HEK293T (cell line): ENCODE data around the gene ANAPC15.

Source experiments
- CTCF ChIA-PET: fragments of 350-600 bp; formaldehyde crosslinking; extraction: SDS; loops from one replicate; lab custom pipeline; 2021; ENCODE audit warnings: antibody characterized with exemption, inconsistent platforms; lab: Yijun Ruan, JAX
- POLR2A ChIA-PET: fragments of 350-600 bp; formaldehyde crosslinking; extraction: SDS; loops from one replicate; lab custom pipeline; 2020; ENCODE audit warnings: antibody characterized with exemption, inconsistent platforms; lab: Yijun Ruan, JAX
- DNase-seq: peaks from one replicate; pipeline ENCODE4 v3.0.0; 2012; ENCODE audit warnings: mixed read lengths; ENCODE audit errors: extremely low spot score
- ARNT ChIP-seq: fragments of 450-650 bp; IDR thresholded peaks from 2 replicates; pipeline ENCODE4 v1.6.1; 2017; ENCODE audit warnings: mild to moderate bottlenecking
- BHLHE40 ChIP-seq: fragments of 450-650 bp; IDR thresholded peaks from 2 replicates; pipeline ENCODE4 v1.6.1; 2016; ENCODE audit warnings: mild to moderate bottlenecking, moderate library complexity, borderline replicate concordance
- CTBP1 ChIP-seq: fragments of 450-650 bp; IDR thresholded peaks from 2 replicates; pipeline ENCODE4 v1.6.1; 2016; ENCODE audit warnings: borderline replicate concordance
- ELF4 ChIP-seq: fragments of 450-650 bp; IDR thresholded peaks from 2 replicates; pipeline ENCODE4 v1.6.1; 2017; ENCODE audit warnings: antibody characterized with exemption
- FOXA1 ChIP-seq: fragments of 450-650 bp; IDR thresholded peaks from 2 replicates; pipeline ENCODE4 v1.6.1; 2016; ENCODE audit warnings: mild to moderate bottlenecking
- FOXK2 ChIP-seq: fragments of 450-650 bp; IDR thresholded peaks from 2 replicates; pipeline ENCODE4 v1.6.1; 2016; ENCODE audit warnings: mild to moderate bottlenecking
- FOXM1 ChIP-seq: fragments of 450-650 bp; IDR thresholded peaks from 2 replicates; pipeline ENCODE4 v1.6.1; 2017; ENCODE audit warnings: mild to moderate bottlenecking, borderline replicate concordance
- HDGF ChIP-seq: fragments of 450-650 bp; IDR thresholded peaks from 2 replicates; pipeline ENCODE4 v1.6.1; 2017; ENCODE audit warnings: antibody characterized with exemption, borderline replicate concordance
- L3MBTL2 ChIP-seq: fragments of 450-650 bp; conservative IDR thresholded peaks from 2 replicates; pipeline ENCODE4 v1.6.1; 2016; ENCODE audit warnings: mild to moderate bottlenecking
- LEF1 ChIP-seq: fragments of 450-650 bp; IDR thresholded peaks from 2 replicates; pipeline ENCODE4 v1.6.1; 2017; ENCODE audit warnings: mild to moderate bottlenecking, borderline replicate concordance
- NFRKB ChIP-seq: fragments of 450-650 bp; IDR thresholded peaks from 2 replicates; pipeline ENCODE4 v1.6.1; 2016; ENCODE audit warnings: mild to moderate bottlenecking, moderate library complexity
- SP1 ChIP-seq: fragments of 450-650 bp; IDR thresholded peaks from 2 replicates; pipeline ENCODE4 v1.6.1; 2017
- SUZ12 ChIP-seq: fragments of 450-650 bp; IDR thresholded peaks from 2 replicates; pipeline ENCODE4 v1.6.1; 2016; ENCODE audit warnings: mild to moderate bottlenecking
- TARDBP ChIP-seq: fragments of 450-650 bp; IDR thresholded peaks from 2 replicates; pipeline ENCODE4 v1.6.1; 2016
- ZNF384 ChIP-seq: fragments of 450-650 bp; IDR thresholded peaks from 2 replicates; pipeline ENCODE4 v1.6.1; 2016
- TF ChIP-seq, protein P1 (sequence below): fragments of 450-650 bp; IDR thresholded peaks from 2 replicates; pipeline ENCODE4 v1.6.1; 2016

ANAPC15 gene

DNA sequence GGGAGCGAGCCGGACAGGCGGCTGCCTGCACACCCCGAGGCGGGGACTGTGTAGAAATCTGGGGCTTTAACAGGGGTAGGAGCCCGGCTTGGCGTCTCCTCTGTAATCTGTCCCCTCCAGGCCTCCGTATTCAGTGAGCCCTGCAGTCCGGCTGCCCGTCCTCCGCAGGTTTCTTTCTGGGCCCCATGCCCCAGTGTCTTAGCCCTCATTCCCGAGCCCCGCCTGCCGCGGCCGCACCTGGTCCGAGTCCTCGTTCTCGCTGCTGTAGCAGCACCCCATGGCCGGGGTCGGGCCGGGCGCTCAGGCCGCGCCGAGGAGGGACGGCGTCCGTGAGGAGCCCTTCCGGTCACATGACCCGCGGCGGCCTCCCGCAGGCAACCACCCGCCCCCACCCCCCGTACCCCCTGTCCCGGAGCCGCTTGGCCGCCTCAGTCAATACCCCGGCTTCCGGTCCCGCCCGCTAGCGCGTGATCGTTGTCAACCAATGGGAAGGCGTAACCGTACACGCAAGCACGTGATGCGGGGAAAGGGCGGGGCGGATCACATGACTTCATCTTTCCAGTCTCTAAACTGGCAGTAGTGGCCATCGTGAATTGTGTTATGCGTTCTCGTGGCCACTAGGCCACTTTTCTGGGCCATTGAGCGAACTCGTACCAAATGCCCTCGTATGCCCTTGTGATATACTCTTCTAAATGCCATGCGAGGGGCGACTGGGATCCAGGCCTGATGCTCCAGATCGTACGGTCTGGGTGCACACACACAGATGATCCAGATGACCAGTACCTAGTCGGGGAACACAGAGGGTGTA, 9.3 kb downstream of the ANAPC15 start, which contains the start of gene LAMTOR1:
TSS of gene LAMTOR1 (minus strand) at position 352 of the 808 bp plus-strand sequence. CDS start at position 279, 73 bp downstream.
- POLR2A ChIA-PET: interaction anchor here (1.0 to 1.2 kb wide), 2 partner anchors 9 to 10 kb away, joined by 4 read pairs; partner anchors contain the start of gene ANAPC15
- no peak for TF ChIP-seq CTBP1
- TF ChIP-seq ELF4: peak; percentile 59
- TF ChIP-seq FOXM1: no peak
- TF ChIP-seq L3MBTL2: peak; percentile 95
- CTCF ChIA-PET: no interaction called here
- DNase-seq: peak; percentile 95

DNA sequence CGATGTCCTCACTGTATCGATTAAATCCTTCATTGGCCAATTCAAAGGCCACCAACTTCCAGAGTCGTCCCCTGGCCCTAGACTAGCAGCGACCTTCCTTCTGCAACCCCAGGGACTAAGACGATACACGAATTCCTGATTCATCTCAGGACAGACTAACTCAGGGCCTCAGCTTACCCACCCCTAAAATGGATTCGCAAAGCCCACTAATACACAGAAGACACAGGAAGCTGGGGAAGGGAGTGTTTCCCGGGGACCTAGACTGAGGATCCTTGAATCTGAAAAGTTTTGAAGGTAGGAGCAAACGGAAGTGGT, 9.9 kb downstream of the ANAPC15 start:
- no peak for DNase-seq
- CTCF ChIA-PET: no interaction called here
- POLR2A ChIA-PET: interaction anchor here (0.6 to 1.0 kb wide), 2 partner anchors 10 to 37 kb away, joined by 3 to 4 read pairs; partner anchors contain the start of gene ANAPC15

DNA sequence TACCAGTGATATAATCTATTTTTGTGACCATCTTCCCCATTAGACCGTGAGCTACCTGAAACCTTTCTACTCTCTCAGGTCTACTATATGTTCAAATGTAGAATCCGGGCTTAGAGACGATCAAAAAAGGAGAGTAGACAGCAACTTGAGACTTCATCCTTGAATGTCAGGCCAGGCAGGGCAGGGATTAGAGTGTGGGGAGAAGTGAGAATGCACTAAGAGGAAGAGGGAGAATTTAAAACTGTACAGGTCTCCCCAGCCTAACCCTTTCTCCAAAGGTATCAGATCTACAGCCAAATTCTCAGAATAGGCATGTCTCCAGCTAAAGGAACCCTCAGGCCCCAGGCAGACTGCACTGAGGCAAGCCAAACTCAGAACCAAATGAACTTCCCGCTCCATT, 10.3 kb downstream of the ANAPC15 start:
- ChIA-PET CTCF (no interaction called here), POLR2A (interaction anchor here (0.6 to 1.0 kb wide), 2 partner anchors 10 to 36 kb away, joined by 3 to 4 read pairs; partner anchors contain the start of gene ANAPC15)
- no peak for DNase-seq
- TF ChIP-seq NFRKB (no peak), SUZ12 (no peak), LEF1 (no peak), SP1 (no peak), FOXM1 (no peak), ELF4 (no peak), CTBP1 (no peak), ZNF384 (no peak), ARNT (no peak), L3MBTL2 (no peak), FOXA1 (no peak), FOXK2 (no peak), TARDBP (no peak), HDGF (no peak)
- TF ChIP-seq, protein P1, sequence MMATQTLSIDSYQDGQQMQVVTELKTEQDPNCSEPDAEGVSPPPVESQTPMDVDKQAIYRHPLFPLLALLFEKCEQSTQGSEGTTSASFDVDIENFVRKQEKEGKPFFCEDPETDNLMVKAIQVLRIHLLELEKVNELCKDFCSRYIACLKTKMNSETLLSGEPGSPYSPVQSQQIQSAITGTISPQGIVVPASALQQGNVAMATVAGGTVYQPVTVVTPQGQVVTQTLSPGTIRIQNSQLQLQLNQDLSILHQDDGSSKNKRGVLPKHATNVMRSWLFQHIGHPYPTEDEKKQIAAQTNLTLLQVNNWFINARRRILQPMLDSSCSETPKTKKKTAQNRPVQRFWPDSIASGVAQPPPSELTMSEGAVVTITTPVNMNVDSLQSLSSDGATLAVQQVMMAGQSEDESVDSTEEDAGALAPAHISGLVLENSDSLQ: no peak

More for the DNA sequence above, 9.9 kb downstream of the ANAPC15 start:
- no peak for TF ChIP-seq SP1
- TF ChIP-seq ZNF384: no peak
- no peak for TF ChIP-seq NFRKB
- TF ChIP-seq TARDBP: no peak
- TF ChIP-seq HDGF: no peak
- TF ChIP-seq LEF1: no peak
- no peak for TF ChIP-seq BHLHE40
- TF ChIP-seq FOXK2: no peak
- TF ChIP-seq FOXM1: no peak
- TF ChIP-seq, protein P1: no peak
- no peak for TF ChIP-seq CTBP1
- TF ChIP-seq ARNT: no peak
- TF ChIP-seq FOXA1: no peak
- TF ChIP-seq ELF4: no peak
- TF ChIP-seq L3MBTL2: no peak

DNA sequence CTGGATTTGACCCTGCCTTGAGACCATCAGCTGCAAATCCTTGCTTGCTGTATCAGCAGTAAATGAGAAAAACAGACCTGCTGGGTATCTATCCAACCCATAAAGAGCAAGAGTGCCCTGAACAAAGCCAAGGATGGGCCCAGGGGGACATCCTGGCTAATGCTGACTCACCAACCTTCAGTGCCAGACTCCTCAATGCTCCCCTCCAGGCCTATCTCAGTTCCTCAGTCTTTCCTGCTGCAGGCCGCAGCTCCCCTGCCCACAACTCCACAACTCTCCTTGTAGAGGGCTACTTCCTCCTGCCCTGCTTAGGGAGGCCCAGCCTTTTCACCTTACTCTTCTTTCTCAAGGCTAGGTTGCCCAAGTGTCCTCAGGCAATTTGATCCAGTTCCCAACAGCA, 12.0 kb downstream of the ANAPC15 start:
- no peak for DNase-seq
- ChIA-PET CTCF (interaction anchor here (0.8 to 1.0 kb wide), 2 partner anchors 43 to 76 kb away, joined by 3 to 4 read pairs; no protein-coding TSS in a partner anchor), POLR2A (interaction anchor here (1.1 to 1.7 kb wide), 2 partner anchors 11 to 12 kb away, joined by 5 to 6 read pairs; partner anchors contain the start of gene ANAPC15)
- TF ChIP-seq ZNF384 (no peak), ELF4 (no peak), SP1 (no peak), L3MBTL2 (no peak), CTBP1 (no peak), LEF1 (no peak), FOXA1 (no peak)

DNA sequence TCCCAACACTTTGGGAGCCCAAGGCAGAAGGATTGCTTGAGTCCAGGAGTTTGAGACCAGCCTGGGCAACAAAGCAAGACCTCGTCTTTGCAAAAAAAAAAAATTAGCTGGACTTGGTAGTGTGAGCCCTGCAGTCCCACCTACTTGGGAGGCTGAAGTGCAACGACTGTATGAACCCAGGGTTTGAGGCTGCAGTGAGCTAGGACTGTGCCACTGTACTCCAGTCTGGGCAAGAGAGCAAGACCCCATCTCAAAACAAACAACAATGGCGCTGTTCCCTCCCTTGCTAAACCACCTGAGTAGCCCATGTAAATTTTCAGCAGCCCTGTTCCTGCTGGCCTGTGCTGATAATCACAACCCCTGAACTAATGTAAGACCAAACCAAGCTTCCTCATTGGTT, 12.5 kb downstream of the ANAPC15 start:
- no peak for TF ChIP-seq FOXK2
- no peak for DNase-seq
- ChIA-PET POLR2A (interaction anchor here (1.1 to 1.7 kb wide), 2 partner anchors 11 to 12 kb away, joined by 5 to 6 read pairs; partner anchors contain the start of gene ANAPC15), CTCF (interaction anchor here (0.8 kb wide), 1 partner anchor 75 kb away, joined by 4 read pairs; no protein-coding TSS in a partner anchor)

DNA sequence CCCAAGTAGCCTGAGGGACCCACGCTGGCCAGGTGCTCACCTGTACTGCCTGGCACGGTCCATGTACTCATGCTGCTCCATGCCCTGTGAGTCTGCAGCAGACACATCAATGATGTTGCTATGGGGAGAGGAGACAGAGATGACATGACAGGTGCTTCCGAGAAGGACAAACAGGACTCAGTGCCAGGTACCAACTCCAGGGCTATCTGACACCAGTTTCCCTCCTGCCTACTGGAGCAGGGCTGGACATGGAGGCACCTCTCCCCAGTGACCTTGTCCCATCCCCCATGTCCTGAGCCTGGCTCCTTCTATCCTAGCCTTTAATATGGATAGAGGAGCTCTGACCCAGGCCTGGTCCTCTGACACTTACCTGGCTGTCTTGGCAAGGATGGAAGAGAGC, 13.8 kb downstream of the ANAPC15 start:
- CTCF ChIA-PET: no interaction called here

More for the DNA sequence above, 13.8 kb downstream of the ANAPC15 start:
- POLR2A ChIA-PET: no interaction called here
- DNase-seq: no peak
- TF ChIP-seq ARNT (no peak), CTBP1 (no peak), FOXA1 (no peak), NFRKB (no peak), TARDBP (no peak), ELF4 (no peak), HDGF (no peak), SP1 (no peak), FOXK2 (no peak), FOXM1 (no peak)
- TF ChIP-seq, protein P1: no peak
